H9 (cell line): Measurements from ENCODE around the gene ZNF354C. TPM values are rescaled to one million over a fixed set of nuclear protein-coding genes. Genes with fewer than 3 reads are reported as not detected.

Source experiments
- DNase-seq: peaks from one replicate; pipeline ENCODE4 v3.0.0-alpha.2; 2017
- H2AFZ ChIP-seq: one replicate; pipeline ENCODE4 v1.6.1; 2013; ENCODE audit warnings: mild to moderate bottlenecking, low read length, control low read depth, moderate library complexity
- H2AK5ac ChIP-seq: 2 replicates; pipeline ENCODE4 v1.6.1; 2013; ENCODE audit warnings: low read length, control low read depth, mixed read lengths; ENCODE audit not compliant: insufficient read length
- H2BK120ac ChIP-seq: one replicate; pipeline ENCODE4 v1.6.1; 2013; ENCODE audit warnings: low read depth, mild to moderate bottlenecking, low read length, control low read depth, inconsistent platforms; ENCODE audit not compliant: poor library complexity, severe bottlenecking
- H2BK12ac ChIP-seq: 2 replicates; pipeline ENCODE4 v1.6.1; 2013; ENCODE audit warnings: low read length, control low read depth, mixed read lengths, low read depth; ENCODE audit not compliant: insufficient read length
- H2BK15ac ChIP-seq: 2 replicates; pipeline ENCODE4 v1.6.1; 2013; ENCODE audit warnings: low read depth, low read length, control low read depth
- H2BK20ac ChIP-seq: one replicate; pipeline ENCODE4 v1.6.1; 2013; ENCODE audit warnings: low read depth, mild to moderate bottlenecking, low read length, control low read depth, inconsistent platforms; ENCODE audit not compliant: poor library complexity, severe bottlenecking
- H2BK5ac ChIP-seq: 2 replicates; pipeline ENCODE4 v1.6.1; 2013; ENCODE audit warnings: low read length, control low read depth, mixed read lengths; ENCODE audit not compliant: insufficient read length
- H3K14ac ChIP-seq: 2 replicates; pipeline ENCODE4 v1.6.1; 2013; ENCODE audit warnings: low read length, control low read depth; ENCODE audit not compliant: insufficient read depth
- H3K18ac ChIP-seq: 2 replicates; pipeline ENCODE4 v1.6.1; 2013; ENCODE audit warnings: low read depth, mild to moderate bottlenecking, mixed read lengths, low read length, control low read depth; ENCODE audit not compliant: insufficient read length
- H3K23ac ChIP-seq: 2 replicates; pipeline ENCODE4 v1.6.1; 2013; ENCODE audit warnings: low read length, control low read depth, mixed read lengths, low read depth; ENCODE audit not compliant: insufficient read length
- H3K23me2 ChIP-seq: 2 replicates; pipeline ENCODE4 v1.6.1; 2013; ENCODE audit warnings: low read depth, mild to moderate bottlenecking, mixed read lengths, low read length, control low read depth; ENCODE audit not compliant: insufficient read length, poor library complexity, severe bottlenecking
- H3K27ac ChIP-seq: 2 replicates; pipeline ENCODE4 v1.5.1; 2013; ENCODE audit warnings: low read length, control low read depth, mixed read lengths, low read depth; ENCODE audit not compliant: insufficient read length
- H3K27me3 ChIP-seq: 2 replicates; pipeline ENCODE4 v1.6.1; 2013; ENCODE audit warnings: low read length, control low read depth, inconsistent platforms; ENCODE audit not compliant: insufficient read depth
- H3K4ac ChIP-seq: 2 replicates; pipeline ENCODE4 v1.6.1; 2013; ENCODE audit warnings: low read depth, mild to moderate bottlenecking, control low read depth, inconsistent platforms, low read length, moderate library complexity
- H3K4me1 ChIP-seq: 2 replicates; pipeline ENCODE4 v1.6.1; 2013; ENCODE audit warnings: low read length, control low read depth, inconsistent platforms; ENCODE audit not compliant: insufficient read depth
- H3K4me2 ChIP-seq: 2 replicates; pipeline ENCODE4 v1.6.1; 2013; ENCODE audit warnings: low read length, control low read depth, mixed read lengths; ENCODE audit not compliant: insufficient read length, insufficient read depth
- H3K56ac ChIP-seq: 2 replicates; pipeline ENCODE4 v1.6.1; 2013; ENCODE audit warnings: low read depth, mild to moderate bottlenecking, mixed read lengths, low read length, control low read depth; ENCODE audit not compliant: insufficient read length
- H3K79me1 ChIP-seq: 2 replicates; pipeline ENCODE4 v1.6.1; 2013; ENCODE audit warnings: low read depth, mild to moderate bottlenecking, moderate library complexity, low read length, control low read depth, inconsistent platforms; ENCODE audit not compliant: insufficient read depth, poor library complexity, severe bottlenecking
- H3K79me2 ChIP-seq: 2 replicates; pipeline ENCODE4 v1.6.1; 2013; ENCODE audit warnings: low read length, control low read depth, inconsistent platforms; ENCODE audit not compliant: insufficient read depth
- H3K9ac ChIP-seq: 2 replicates; pipeline ENCODE4 v1.6.1; 2013; ENCODE audit warnings: low read length, control low read depth, mixed read lengths; ENCODE audit not compliant: insufficient read length; ENCODE audit errors: extremely low read depth
- H3K9me3 ChIP-seq: one replicate; pipeline ENCODE4 v1.6.1; 2013; ENCODE audit warnings: low read depth, low read length, inconsistent platforms; ENCODE audit not compliant: control insufficient read depth
- H3T11ph ChIP-seq: one replicate; pipeline ENCODE4 v1.6.1; 2013; ENCODE audit warnings: mild to moderate bottlenecking, low read length, control low read depth, inconsistent platforms
- H4K20me1 ChIP-seq: one replicate; pipeline ENCODE4 v1.6.1; 2013; ENCODE audit not compliant: control insufficient read depth, insufficient read length, insufficient read depth
- H4K5ac ChIP-seq: 2 replicates; pipeline ENCODE4 v1.6.1; 2013; ENCODE audit warnings: low read depth, mild to moderate bottlenecking, mixed read lengths, low read length, control low read depth; ENCODE audit not compliant: insufficient read length
- H4K8ac ChIP-seq: replicated peaks from 2 replicates; pipeline ENCODE4 v1.6.1; 2013; ENCODE audit warnings: low read length, control low read depth, mixed read lengths, low read depth; ENCODE audit not compliant: insufficient read length
- H4K91ac ChIP-seq: 2 replicates; pipeline ENCODE4 v1.6.1; 2013; ENCODE audit warnings: low read depth, mild to moderate bottlenecking, moderate library complexity, mixed read lengths, low read length, control low read depth; ENCODE audit not compliant: insufficient read length
- H3K27ac Mint-ChIP-seq, 3 experiments: 2 replicates in 2 of 3; 3 replicates in 1 of 3; pipeline ENCODE4 v1.8.0; 2020 to 2021; ENCODE audit warnings: mixed read lengths in 3 of 3, mild to moderate bottlenecking in 1 of 3, moderate library complexity in 1 of 3
- H3K27me3 Mint-ChIP-seq: 2 replicates; pipeline ENCODE4 v1.8.0; 2021; ENCODE audit warnings: low read depth, mild to moderate bottlenecking, moderate library complexity, mixed read lengths
- H3K36me3 Mint-ChIP-seq, 3 experiments: 2 replicates in 2 of 3; 3 replicates in 1 of 3; pipeline ENCODE4 v1.8.0; 2020 to 2021; ENCODE audit warnings: low read depth in 3 of 3, mixed read lengths in 3 of 3; ENCODE audit not compliant: insufficient read depth in 1 of 3
- H3K4me1 Mint-ChIP-seq, 2 experiments: 2 replicates each; pipeline ENCODE4 v1.8.0; 2020; ENCODE audit warnings: mixed read lengths in 2 of 2
- H3K4me3 Mint-ChIP-seq, 2 experiments: 2 replicates in 1 of 2; 3 replicates in 1 of 2; pipeline ENCODE4 v1.8.0; 2020 to 2021; ENCODE audit warnings: mild to moderate bottlenecking in 2 of 2, mixed read lengths in 2 of 2, moderate library complexity in 1 of 2
- H3K9me3 Mint-ChIP-seq, 2 experiments: 2 replicates in 1 of 2; 3 replicates in 1 of 2; pipeline ENCODE4 v1.8.0; 2020; ENCODE audit warnings: mild to moderate bottlenecking in 2 of 2, mixed read lengths in 2 of 2, moderate library complexity in 1 of 2
- CTCF ChIP-seq: fragments of 200-600 bp; sonication (generic); conservative IDR thresholded peaks from 3 replicates; pipeline ENCODE4 v1.8.0; 2021; ENCODE audit warnings: antibody characterized with exemption, mild to moderate bottlenecking
- WGBS: extraction: QIAGEN DNeasy Blood & Tissue Kit; methylation state at CpG from one replicate; pipeline ENCODE4 v1.1.7; 2013; ENCODE audit warnings: missing lambda C conversion rate, low lambda C conversion rate, mixed read lengths; ENCODE audit not compliant: insufficient read length; ENCODE audit errors: extremely low coverage; 5-methylcytosine and 5-hydroxymethylcytosine counted together
- total RNA-seq: library from RNA; stranded (reverse); gene quantifications from 2 replicates; pipeline ENCODE4 v1.2.1, GENCODE V29; 2021

Gene ZNF354C
- total RNA-seq, 1 experiment from 2014 or later, result 5.4 TPM

DNA sequence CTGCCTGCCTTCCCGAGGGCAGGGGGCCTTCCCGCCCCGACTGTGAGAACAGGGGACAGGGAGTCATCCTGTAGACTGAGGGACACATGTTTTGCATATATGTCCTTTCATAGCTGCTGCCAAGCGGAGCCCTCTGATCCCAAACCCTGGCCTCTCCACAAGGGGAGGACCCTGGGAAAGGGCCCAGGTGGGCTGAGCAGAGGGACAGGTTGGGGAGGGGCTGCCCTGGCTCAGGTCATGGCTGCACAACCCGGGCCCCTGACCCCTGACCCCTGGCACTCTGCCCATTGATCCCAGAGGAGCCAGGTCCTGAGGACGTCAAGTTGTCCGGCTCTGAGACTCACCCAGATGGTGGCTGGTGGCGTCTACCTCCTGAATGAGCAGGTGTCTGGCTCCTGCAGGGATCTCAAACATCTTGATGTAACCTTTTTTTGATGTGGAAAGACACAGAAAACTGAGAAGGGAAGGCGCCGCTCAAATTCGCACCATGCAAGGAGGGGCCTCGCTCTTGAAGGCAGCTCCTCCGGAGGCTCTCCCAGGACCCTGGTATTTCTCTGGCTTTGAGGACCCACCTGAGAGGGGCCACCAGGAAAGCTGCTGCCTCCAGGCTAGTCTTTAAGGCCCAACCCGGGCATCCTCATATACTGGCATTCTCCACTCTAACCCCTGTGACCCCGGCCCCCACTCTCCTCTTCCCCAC, 71.9 kb downstream of the ZNF354C start:
- H3K79me1 ChIP-seq, result no peaks in the 10 kb centered on the region
- H3T11ph ChIP-seq, result no peak overlapping the region
- H3K9me3 ChIP-seq, result no peaks in the 10 kb centered on the region
- Mint-ChIP-seq H3K4me3 (no peak overlapping the region), H3K9me3 (peaks cover 9 to 55% of the 10 kb centered on the region in 2 experiments), H3K27me3 (no peaks in the 10 kb centered on the region), H3K27ac (no peak overlapping the region), H3K4me1 (no peaks in the 10 kb centered on the region), H3K36me3 (peaks cover 2 to 33% (median 6%) of the 10 kb centered on the region in 3 experiments; a peak in 6 of 7 replicates)
- H3K23ac ChIP-seq, result no peak overlapping the region
- no peak overlapping the region for H3K14ac ChIP-seq
- DNase-seq, result no peak
- H2BK20ac ChIP-seq, result no peak overlapping the region
- no peak overlapping the region for H2BK5ac ChIP-seq
- TF ChIP-seq CTCF, result no peak
- no peak overlapping the region for H4K5ac ChIP-seq
- WGBS, result no CpG with 5 or more reads among the region's 15 CpGs
- H3K4me2 ChIP-seq, result no peak overlapping the region
- H2BK120ac ChIP-seq, result no peak overlapping the region
- H3K4me1 ChIP-seq, result no peaks in the 10 kb centered on the region
- no peak overlapping the region for H4K91ac ChIP-seq
- H3K18ac ChIP-seq, result no peak overlapping the region
- no peak overlapping the region for H3K56ac ChIP-seq
- H4K20me1 ChIP-seq, result no peaks in the 10 kb centered on the region
- H2BK12ac ChIP-seq, result no peak overlapping the region
- H3K27me3 ChIP-seq, result no peaks in the 10 kb centered on the region
- H3K79me2 ChIP-seq, result no peaks in the 10 kb centered on the region
- H3K23me2 ChIP-seq, result no peaks in the 10 kb centered on the region
- no peak overlapping the region for H3K9ac ChIP-seq
- H3K4ac ChIP-seq, result no peak overlapping the region
- no peak overlapping the region for H3K27ac ChIP-seq
- no peak overlapping the region for H4K8ac ChIP-seq
- H2AFZ ChIP-seq, result no peak overlapping the region
- H2BK15ac ChIP-seq, result no peak overlapping the region
- H2AK5ac ChIP-seq, result no peak overlapping the region
